HepG2 (cell line): ENCODE measurements around the gene SIRPB2. TPM values are rescaled to one million over a fixed set of nuclear protein-coding genes. Genes with fewer than 3 reads are reported as not detected.

Source experiments
- FOSL2 ChIP-seq: sonication (generic); formaldehyde crosslinking; IDR thresholded peaks from 2 replicates; pipeline ENCODE4 v1.4.0; 2020; ENCODE audit warnings: missing genetic modification reagents
- FOXP1 ChIP-seq, 2 experiments: fragments of 450-650 bp in 1 of 2; IDR thresholded peaks; 2 replicates each; pipeline ENCODE4 v1.6.1; 2017 to 2018; ENCODE audit warnings: antibody characterized with exemption in 1 of 2
- NAIF1 ChIP-seq: sonication (generic); formaldehyde crosslinking; IDR thresholded peaks from 2 replicates; pipeline ENCODE4 v1.5.0; 2020; ENCODE audit warnings: mild to moderate bottlenecking, missing genetic modification reagents, borderline replicate concordance
- RORA ChIP-seq: sonication (generic); formaldehyde crosslinking; IDR thresholded peaks from 2 replicates; pipeline ENCODE4 v1.5.0; 2020; ENCODE audit warnings: mild to moderate bottlenecking, missing genetic modification reagents, moderate library complexity
- ZNF234 ChIP-seq: sonication (generic); formaldehyde crosslinking; conservative IDR thresholded peaks from 2 replicates; pipeline ENCODE4 v1.5.1; 2020; ENCODE audit warnings: mild to moderate bottlenecking, missing genetic modification reagents
- polyA plus RNA-seq, 8 experiments: library from polyadenylated mRNA; depleted of rRNA in 3 of 8; stranded (reverse) in 7 of 8; unstranded in 1 of 8; fragments of >200 nt; fragmentation: Illumina TruSeq in 4 of 8; extraction: Trizol in 4 of 8; gene quantifications; 2 replicates each; pipeline versions ENCODE4 v1.2.1 to v1.2.3, GENCODE V29; 2011 to 2016; ENCODE audit warnings: low read depth in 4 of 8, missing spikeins in 1 of 8, mixed read lengths in 1 of 8; ENCODE audit not compliant: insufficient read depth in 1 of 8
- total RNA-seq, 5 experiments: library from RNA; depleted of rRNA; stranded (reverse); fragments of >200 nt; fragmentation: Illumina TruSeq; extraction: Trizol; gene quantifications; 2 replicates each; pipeline ENCODE4 v1.2.3, GENCODE V29; 2016; ENCODE audit warnings: low read depth in 1 of 5
- TF ChIP-seq, protein P1 (sequence below): sonication (generic); formaldehyde crosslinking; IDR thresholded peaks from 2 replicates; pipeline ENCODE4 v1.4.0; 2020; ENCODE audit warnings: missing genetic modification reagents
- TF ChIP-seq, protein P2 (sequence below), 2 experiments: sonication (generic) in 1 of 2; formaldehyde crosslinking in 1 of 2; IDR thresholded peaks; 2 replicates each; pipeline versions ENCODE4 v1.4.0 to v1.6.1; 2018 to 2020; ENCODE audit warnings: missing genetic modification reagents in 2 of 2, borderline replicate concordance in 1 of 2, low read depth in 1 of 2, mild to moderate bottlenecking in 1 of 2, missing biosample characterization in 1 of 2
- TF ChIP-seq, protein P3 (sequence below): sonication (generic); formaldehyde crosslinking; IDR thresholded peaks from 2 replicates; pipeline ENCODE4 v1.4.0; 2020; ENCODE audit warnings: low read depth, missing genetic modification reagents
- TF ChIP-seq, protein P4 (sequence below): sonication (generic); formaldehyde crosslinking; conservative IDR thresholded peaks from 2 replicates; pipeline ENCODE4 v1.8.0; 2022; ENCODE audit warnings: missing genetic modification reagents
- TF ChIP-seq, protein P5 (sequence below): sonication (generic); formaldehyde crosslinking; IDR thresholded peaks from 2 replicates; pipeline ENCODE4 v1.8.1; 2023; ENCODE audit warnings: mild to moderate bottlenecking, missing genetic modification reagents
- TF ChIP-seq, protein P6 (sequence below): sonication (generic); formaldehyde crosslinking; conservative IDR thresholded peaks from 2 replicates; pipeline ENCODE4 v1.4.0; 2020; ENCODE audit warnings: mild to moderate bottlenecking, missing genetic modification reagents, moderate library complexity

SIRPB2 gene
- total and polyA plus RNA-seq, 2 of the 13 experiments (the other 11 are each of a cell fraction or from before 2014, with no cell fraction given) = not detected

DNA sequence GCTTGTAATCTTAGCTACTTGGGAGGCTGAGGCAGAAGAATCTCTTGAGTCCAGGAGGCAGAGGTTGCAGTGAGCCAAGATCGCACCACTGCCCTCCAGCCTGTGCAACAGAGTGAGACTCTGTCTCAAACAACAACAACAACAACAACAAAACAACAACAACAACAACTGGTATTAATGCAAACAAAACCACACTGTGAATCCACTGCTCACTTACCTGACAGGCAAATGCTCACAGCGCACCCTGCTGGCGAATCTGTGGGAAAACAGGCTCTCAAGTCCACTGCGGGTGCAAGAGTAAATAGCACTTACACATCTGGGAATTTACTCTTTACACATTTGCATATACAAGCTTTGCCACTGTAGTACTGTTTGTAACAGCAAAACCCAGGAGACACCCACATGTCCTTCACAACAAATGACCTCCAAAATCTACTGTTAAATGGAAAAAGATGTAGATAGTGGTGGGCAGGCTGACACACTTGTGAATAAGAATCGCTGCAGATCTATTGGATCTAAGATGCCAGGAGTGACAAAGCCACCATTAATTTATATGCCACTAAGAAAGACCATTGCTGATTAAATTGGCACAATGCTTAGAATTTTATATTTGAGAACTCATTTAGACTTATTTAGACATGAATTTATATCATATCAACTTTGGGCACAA lies 53.9 kb downstream of the SIRPB2 start (continued):
- TF ChIP-seq, protein P1, sequence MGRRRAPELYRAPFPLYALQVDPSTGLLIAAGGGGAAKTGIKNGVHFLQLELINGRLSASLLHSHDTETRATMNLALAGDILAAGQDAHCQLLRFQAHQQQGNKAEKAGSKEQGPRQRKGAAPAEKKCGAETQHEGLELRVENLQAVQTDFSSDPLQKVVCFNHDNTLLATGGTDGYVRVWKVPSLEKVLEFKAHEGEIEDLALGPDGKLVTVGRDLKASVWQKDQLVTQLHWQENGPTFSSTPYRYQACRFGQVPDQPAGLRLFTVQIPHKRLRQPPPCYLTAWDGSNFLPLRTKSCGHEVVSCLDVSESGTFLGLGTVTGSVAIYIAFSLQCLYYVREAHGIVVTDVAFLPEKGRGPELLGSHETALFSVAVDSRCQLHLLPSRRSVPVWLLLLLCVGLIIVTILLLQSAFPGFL (CRISPR knock-in tag) = no peak
- TF ChIP-seq, protein P2, sequence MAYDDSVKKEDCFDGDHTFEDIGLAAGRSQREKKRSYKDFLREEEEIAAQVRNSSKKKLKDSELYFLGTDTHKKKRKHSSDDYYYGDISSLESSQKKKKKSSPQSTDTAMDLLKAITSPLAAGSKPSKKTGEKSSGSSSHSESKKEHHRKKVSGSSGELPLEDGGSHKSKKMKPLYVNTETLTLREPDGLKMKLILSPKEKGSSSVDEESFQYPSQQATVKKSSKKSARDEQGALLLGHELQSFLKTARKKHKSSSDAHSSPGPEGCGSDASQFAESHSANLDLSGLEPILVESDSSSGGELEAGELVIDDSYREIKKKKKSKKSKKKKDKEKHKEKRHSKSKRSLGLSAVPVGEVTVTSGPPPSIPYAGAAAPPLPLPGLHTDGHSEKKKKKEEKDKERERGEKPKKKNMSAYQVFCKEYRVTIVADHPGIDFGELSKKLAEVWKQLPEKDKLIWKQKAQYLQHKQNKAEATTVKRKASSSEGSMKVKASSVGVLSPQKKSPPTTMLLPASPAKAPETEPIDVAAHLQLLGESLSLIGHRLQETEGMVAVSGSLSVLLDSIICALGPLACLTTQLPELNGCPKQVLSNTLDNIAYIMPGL (CRISPR knock-in tag; IDR thresholded peaks at IDR 0.05; ENCODE audit: borderline replicate concordance in 1 of 2, low read depth in 1 of 2) = peak; percentile 30 to 37; a peak in 1 of 4 replicates
- TF ChIP-seq ZNF234 (CRISPR knock-in tag) (no peak), NAIF1 (no peak), FOSL2 (CRISPR knock-in tag) (peak; percentile 51; the same call in 1 of the 2 replicates), RORA (no peak), FOXP1 (IDR thresholded peaks at IDR 0.05) (peak; percentile 98), FOXP1 (CRISPR knock-in tag; IDR thresholded peaks at IDR 0.05) (peak; percentile 29)
- TF ChIP-seq, protein P3, sequence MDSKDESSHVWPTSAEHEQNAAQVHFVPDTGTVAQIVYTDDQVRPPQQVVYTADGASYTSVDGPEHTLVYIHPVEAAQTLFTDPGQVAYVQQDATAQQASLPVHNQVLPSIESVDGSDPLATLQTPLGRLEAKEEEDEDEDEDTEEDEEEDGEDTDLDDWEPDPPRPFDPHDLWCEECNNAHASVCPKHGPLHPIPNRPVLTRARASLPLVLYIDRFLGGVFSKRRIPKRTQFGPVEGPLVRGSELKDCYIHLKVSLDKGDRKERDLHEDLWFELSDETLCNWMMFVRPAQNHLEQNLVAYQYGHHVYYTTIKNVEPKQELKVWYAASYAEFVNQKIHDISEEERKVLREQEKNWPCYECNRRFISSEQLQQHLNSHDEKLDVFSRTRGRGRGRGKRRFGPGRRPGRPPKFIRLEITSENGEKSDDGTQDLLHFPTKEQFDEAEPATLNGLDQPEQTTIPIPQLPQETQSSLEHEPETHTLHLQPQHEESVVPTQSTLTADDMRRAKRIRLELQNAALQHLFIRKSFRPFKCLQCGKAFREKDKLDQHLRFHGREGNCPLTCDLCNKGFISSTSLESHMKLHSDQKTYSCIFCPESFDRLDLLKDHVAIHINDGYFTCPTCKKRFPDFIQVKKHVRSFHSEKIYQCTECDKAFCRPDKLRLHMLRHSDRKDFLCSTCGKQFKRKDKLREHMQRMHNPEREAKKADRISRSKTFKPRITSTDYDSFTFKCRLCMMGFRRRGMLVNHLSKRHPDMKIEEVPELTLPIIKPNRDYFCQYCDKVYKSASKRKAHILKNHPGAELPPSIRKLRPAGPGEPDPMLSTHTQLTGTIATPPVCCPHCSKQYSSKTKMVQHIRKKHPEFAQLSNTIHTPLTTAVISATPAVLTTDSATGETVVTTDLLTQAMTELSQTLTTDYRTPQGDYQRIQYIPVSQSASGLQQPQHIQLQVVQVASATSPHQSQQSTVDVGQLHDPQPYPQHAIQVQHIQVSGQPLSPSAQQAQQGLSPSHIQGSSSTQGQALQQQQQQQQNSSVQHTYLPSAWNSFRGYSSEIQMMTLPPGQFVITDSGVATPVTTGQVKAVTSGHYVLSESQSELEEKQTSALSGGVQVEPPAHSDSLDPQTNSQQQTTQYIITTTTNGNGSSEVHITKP (CRISPR knock-in tag) = peak; percentile 39; the same call in 1 of the 2 replicates
- TF ChIP-seq, protein P4, sequence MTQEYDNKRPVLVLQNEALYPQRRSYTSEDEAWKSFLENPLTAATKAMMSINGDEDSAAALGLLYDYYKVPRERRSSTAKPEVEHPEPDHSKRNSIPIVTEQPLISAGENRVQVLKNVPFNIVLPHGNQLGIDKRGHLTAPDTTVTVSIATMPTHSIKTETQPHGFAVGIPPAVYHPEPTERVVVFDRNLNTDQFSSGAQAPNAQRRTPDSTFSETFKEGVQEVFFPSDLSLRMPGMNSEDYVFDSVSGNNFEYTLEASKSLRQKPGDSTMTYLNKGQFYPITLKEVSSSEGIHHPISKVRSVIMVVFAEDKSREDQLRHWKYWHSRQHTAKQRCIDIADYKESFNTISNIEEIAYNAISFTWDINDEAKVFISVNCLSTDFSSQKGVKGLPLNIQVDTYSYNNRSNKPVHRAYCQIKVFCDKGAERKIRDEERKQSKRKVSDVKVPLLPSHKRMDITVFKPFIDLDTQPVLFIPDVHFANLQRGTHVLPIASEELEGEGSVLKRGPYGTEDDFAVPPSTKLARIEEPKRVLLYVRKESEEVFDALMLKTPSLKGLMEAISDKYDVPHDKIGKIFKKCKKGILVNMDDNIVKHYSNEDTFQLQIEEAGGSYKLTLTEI (CRISPR knock-in tag) = no peak
- TF ChIP-seq, protein P5, sequence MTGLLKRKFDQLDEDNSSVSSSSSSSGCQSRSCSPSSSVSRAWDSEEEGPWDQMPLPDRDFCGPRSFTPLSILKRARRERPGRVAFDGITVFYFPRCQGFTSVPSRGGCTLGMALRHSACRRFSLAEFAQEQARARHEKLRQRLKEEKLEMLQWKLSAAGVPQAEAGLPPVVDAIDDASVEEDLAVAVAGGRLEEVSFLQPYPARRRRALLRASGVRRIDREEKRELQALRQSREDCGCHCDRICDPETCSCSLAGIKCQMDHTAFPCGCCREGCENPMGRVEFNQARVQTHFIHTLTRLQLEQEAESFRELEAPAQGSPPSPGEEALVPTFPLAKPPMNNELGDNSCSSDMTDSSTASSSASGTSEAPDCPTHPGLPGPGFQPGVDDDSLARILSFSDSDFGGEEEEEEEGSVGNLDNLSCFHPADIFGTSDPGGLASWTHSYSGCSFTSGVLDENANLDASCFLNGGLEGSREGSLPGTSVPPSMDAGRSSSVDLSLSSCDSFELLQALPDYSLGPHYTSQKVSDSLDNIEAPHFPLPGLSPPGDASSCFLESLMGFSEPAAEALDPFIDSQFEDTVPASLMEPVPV (CRISPR knock-in tag) = no peak
- TF ChIP-seq, protein P6, sequence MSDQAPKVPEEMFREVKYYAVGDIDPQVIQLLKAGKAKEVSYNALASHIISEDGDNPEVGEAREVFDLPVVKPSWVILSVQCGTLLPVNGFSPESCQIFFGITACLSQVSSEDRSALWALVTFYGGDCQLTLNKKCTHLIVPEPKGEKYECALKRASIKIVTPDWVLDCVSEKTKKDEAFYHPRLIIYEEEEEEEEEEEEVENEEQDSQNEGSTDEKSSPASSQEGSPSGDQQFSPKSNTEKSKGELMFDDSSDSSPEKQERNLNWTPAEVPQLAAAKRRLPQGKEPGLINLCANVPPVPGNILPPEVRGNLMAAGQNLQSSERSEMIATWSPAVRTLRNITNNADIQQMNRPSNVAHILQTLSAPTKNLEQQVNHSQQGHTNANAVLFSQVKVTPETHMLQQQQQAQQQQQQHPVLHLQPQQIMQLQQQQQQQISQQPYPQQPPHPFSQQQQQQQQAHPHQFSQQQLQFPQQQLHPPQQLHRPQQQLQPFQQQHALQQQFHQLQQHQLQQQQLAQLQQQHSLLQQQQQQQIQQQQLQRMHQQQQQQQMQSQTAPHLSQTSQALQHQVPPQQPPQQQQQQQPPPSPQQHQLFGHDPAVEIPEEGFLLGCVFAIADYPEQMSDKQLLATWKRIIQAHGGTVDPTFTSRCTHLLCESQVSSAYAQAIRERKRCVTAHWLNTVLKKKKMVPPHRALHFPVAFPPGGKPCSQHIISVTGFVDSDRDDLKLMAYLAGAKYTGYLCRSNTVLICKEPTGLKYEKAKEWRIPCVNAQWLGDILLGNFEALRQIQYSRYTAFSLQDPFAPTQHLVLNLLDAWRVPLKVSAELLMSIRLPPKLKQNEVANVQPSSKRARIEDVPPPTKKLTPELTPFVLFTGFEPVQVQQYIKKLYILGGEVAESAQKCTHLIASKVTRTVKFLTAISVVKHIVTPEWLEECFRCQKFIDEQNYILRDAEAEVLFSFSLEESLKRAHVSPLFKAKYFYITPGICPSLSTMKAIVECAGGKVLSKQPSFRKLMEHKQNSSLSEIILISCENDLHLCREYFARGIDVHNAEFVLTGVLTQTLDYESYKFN = no peak
